HG02798 (cell line): ENCODE results near the gene TGM4.
"Not testable (repeated sequence)": the region's sequence is repeated elsewhere in the genome, so short reads cannot be mapped to it uniquely, and the experiment has no call there.

Experiments
- ATAC-seq: cut with Tn5 transposase; IDR thresholded peaks from one replicate; pipeline ENCODE4 v1.9.1; 2021; ENCODE audit warnings: mild to moderate bottlenecking; ENCODE audit not compliant: unreplicated experiment, poor library complexity

Gene TGM4

GRCh38 chr3:44874308-44874707 lies at the start of gene TGM4:
TSS of gene TGM4 (plus strand) at chr3:44874608. CDS start at chr3:44874679, 71 bp downstream.
- ATAC-seq = no peak

- no peak for ATAC-seq
These were observed 49.0 kb upstream of the TGM4 start for GRCh38 chr3:44825264-44825925.

GRCh38 chr3:44827196-44827595 lies 47.2 kb upstream of the TGM4 start:
- no peak for ATAC-seq

GRCh38 chr3:44831232-44831631 lies 43.2 kb upstream of the TGM4 start:
- ATAC-seq = no peak

GRCh38 chr3:44832032-44832431 lies 42.4 kb upstream of the TGM4 start:
- no peak for ATAC-seq

GRCh38 chr3:44832965-44833364 lies 41.4 kb upstream of the TGM4 start:
- no peak for ATAC-seq

- ATAC-seq = no peak
These were observed 41.0 kb upstream of the TGM4 start for GRCh38 chr3:44833394-44833793.

- ATAC-seq = no peak
These were observed 38.7 kb upstream of the TGM4 start for GRCh38 chr3:44835684-44836083.

- ATAC-seq = no peak
These were observed 32.0 kb upstream of the TGM4 start for GRCh38 chr3:44842376-44842775.

GRCh38 chr3:44845528-44846520 lies 28.6 kb upstream of the TGM4 start:
- no peak for ATAC-seq

- no peak for ATAC-seq
These were observed 25.8 kb upstream of the TGM4 start for GRCh38 chr3:44848634-44849033.

- ATAC-seq = not testable (repeated sequence)
These were observed 17.7 kb upstream of the TGM4 start for GRCh38 chr3:44856663-44857062.

- no peak for ATAC-seq
These were observed 14.3 kb upstream of the TGM4 start for GRCh38 chr3:44860117-44860516.

GRCh38 chr3:44861412-44862225 lies 12.8 kb upstream of the TGM4 start, which contains the start of gene TMEM42:
TSS of gene TMEM42 (plus strand) at chr3:44861912. CDS start at chr3:44861925, 13 bp downstream.
- ATAC-seq = peak; percentile 97

GRCh38 chr3:44862226-44862637 lies 12.2 kb upstream of the TGM4 start:
- peak; percentile 32 for ATAC-seq

GRCh38 chr3:44865272-44866035 lies 9.0 kb upstream of the TGM4 start:
- no peak for ATAC-seq

- no peak for ATAC-seq
These were observed 6.8 kb upstream of the TGM4 start for GRCh38 chr3:44867421-44868111.

- ATAC-seq = no peak
These were observed 3.9 kb upstream of the TGM4 start for GRCh38 chr3:44870375-44871061.

GRCh38 chr3:44875596-44875995 lies 1.2 kb downstream of the TGM4 start:
- no peak for ATAC-seq
